IPS-NIHi7 (cell line): Measurements from ENCODE around the gene GNGT2.

ENCODE experiments used
- DNase-seq: peaks from one replicate; pipeline ENCODE4 v3.0.0; 2012; ENCODE audit warnings: mixed read lengths; ENCODE audit errors: extremely low spot score

Gene GNGT2

DNA sequence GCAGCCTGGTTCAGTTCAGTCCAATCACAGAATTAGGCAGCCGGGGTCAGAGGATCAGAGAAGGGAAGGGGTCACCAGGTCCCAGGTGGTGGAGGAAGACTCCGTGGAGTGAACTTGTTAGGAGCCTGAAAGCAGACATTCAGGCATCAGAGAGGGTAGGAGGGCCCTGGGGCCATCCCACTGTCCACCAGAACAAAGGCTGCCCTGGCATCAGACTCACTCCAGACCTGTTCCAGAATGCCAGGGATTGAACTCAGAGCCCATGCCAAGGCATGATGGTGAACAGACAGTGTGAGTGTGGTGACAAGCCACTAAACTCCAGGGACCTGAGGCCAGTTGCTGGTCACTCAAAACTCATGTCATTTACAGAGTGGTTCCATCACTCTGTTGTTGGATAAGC is 40.2 kb downstream of the GNGT2 start:
- no peak for DNase-seq

DNA sequence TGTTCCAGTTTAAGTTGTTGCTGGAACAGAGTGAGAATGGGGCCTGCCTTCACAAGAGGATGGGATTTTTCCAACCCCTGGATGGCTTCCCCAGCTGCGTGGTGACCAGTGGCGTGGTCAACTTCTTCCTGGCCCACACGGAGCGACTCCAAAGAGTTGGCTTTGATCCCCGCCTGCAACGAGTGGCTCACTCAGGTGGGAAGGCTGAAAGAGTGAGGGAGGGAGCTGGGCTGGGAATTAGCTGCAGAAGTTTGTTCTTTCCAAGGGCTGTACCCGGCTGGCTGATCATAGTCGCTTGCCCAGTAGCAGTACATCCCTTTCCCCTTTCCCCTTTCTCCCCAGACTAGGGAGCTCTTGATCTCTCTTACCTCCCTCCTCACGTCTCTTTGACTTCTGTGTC is 41.7 kb downstream of the GNGT2 start:
- no peak for DNase-seq

DNA sequence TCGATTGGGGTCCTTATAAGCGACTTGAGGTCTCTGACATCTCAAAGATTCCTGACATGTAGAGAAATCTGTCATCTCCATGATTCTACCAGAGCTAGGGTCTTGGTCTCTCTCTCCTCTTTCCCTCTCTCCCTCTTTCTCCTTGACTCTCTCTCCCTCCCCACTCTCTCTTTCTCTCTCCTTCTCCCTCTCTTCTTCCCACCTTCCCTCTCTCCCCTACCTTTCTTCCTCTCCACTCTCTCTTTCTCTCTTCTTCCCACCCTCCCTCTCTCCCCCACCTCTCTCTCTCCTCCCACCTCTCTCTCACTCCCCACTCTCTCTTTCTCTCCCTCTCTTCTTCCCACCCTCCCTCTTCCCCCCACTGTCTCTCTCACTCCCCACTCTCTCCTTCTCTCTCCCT is 45.2 kb downstream of the GNGT2 start:
- DNase-seq, result no peak

DNA sequence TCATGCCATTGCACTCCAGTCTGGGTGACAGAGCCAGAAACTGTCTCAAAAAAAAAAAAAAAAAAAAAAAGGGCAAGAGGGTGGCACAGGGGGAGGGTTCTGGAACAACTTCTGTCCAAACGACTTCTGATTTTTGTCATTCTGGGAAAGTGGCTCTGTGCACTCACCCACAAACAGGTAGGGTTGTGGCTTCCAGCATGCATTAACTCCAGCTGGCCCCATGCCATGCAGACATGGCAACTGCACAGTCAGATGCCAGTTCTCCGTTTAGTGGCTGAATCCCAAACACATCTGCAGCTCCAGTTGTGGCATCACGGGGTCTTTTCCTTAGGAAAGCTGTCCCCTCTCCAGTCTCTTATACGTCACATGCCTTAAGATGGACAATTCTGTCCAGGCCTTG is 47.5 kb downstream of the GNGT2 start:
- no peak for DNase-seq

DNA sequence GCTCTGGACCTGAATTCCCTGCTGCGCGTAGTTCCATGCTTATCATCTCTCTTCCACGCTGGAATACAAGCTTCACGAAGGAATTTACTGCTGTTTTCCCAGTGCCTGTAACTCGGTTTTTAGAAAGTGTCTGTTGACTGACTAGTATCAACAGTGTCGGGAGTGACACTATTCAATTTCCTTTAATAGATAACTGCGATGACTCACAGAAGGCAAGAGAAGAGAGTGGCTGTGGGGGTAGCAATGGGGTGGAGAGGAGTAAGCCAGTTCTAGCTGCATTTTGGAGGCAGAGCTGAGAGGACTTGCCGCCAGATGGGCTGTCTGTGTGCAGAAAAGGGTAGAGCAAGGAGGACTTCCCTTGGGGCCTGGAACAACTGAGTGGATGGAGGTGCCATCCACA is 52.6 kb downstream of the GNGT2 start:
- DNase-seq, result peak; percentile 36

DNA sequence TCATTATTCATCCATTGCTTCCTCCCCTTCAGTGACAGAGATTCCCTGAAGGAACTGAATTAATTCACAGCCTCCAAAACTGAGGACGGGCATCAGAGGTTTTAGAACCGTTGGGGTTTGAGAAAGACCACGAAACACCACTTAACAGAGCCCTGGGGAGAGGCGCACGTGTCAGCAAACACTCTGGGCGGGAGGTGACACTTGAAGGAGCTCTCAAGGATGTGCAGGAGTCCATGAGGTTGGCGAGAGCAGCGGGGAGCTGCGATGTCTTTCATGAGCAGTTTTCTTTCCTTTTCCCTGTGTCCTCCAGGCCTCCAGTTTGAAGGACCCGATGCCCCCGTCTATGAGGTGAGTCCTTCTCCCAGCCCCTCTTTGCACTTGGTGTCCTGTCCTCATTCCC is 54.1 kb downstream of the GNGT2 start:
- no peak for DNase-seq
